HepG2 (cell line): ENCODE measurements around the gene MTA2. TPM values are rescaled to one million over a fixed set of nuclear protein-coding genes. Genes with fewer than 3 reads are reported as not detected.

Experiments
- AGO2 ChIP-seq: fragments of 200-400 bp; formaldehyde crosslinking; optimal IDR thresholded peaks from 2 replicates; pipeline ENCODE3; 2017; ENCODE audit warnings: mild to moderate bottlenecking, low read depth, low read length, moderate library complexity
- ARNTL ChIP-seq: sonication (generic); formaldehyde crosslinking; IDR thresholded peaks from 2 replicates; pipeline ENCODE4 v1.4.0; 2020; ENCODE audit warnings: mild to moderate bottlenecking, missing genetic modification reagents
- CCAR2 ChIP-seq: fragments of 200-400 bp; formaldehyde crosslinking; optimal IDR thresholded peaks from 2 replicates; pipeline ENCODE3; 2018; ENCODE audit warnings: low read depth, mild to moderate bottlenecking, low read length, moderate library complexity
- ERF ChIP-seq: IDR thresholded peaks from 2 replicates; pipeline ENCODE4 v1.6.1; 2018; ENCODE audit warnings: missing biosample characterization, missing genetic modification reagents
- HNF4A ChIP-seq: sonication (generic); formaldehyde crosslinking; IDR thresholded peaks from 2 replicates; pipeline ENCODE4 v1.4.0; 2020; ENCODE audit warnings: missing genetic modification reagents
- KAT2B ChIP-seq: fragments of 150-350 bp; IDR thresholded peaks from 2 replicates; pipeline ENCODE4 v1.6.1; 2014; ENCODE audit warnings: low read depth, low read length, borderline replicate concordance
- KDM3A ChIP-seq: IDR thresholded peaks from 2 replicates; pipeline ENCODE4 v1.6.1; 2018; ENCODE audit warnings: low read depth, missing compliant biosample characterization
- MEF2D ChIP-seq: sonication (generic); formaldehyde crosslinking; IDR thresholded peaks from 2 replicates; pipeline ENCODE4 v1.5.1; 2020; ENCODE audit warnings: mild to moderate bottlenecking, missing genetic modification reagents
- NFAT5 ChIP-seq: sonication (generic); formaldehyde crosslinking; IDR thresholded peaks from 2 replicates; pipeline ENCODE4 v1.4.0; 2020; ENCODE audit warnings: missing genetic modification reagents
- NFE2 ChIP-seq: sonication (generic); formaldehyde crosslinking; IDR thresholded peaks from 2 replicates; pipeline ENCODE4 v1.4.0; 2020; ENCODE audit warnings: missing genetic modification reagents
- PRMT3 ChIP-seq: sonication (generic); formaldehyde crosslinking; IDR thresholded peaks from 2 replicates; pipeline ENCODE4 v1.8.1; 2022; ENCODE audit warnings: low read depth, mild to moderate bottlenecking, moderate library complexity, missing genetic modification reagents, borderline replicate concordance
- SMARCE1 ChIP-seq: fragments of 450-650 bp; IDR thresholded peaks from 2 replicates; pipeline ENCODE4 v1.6.1; 2017; ENCODE audit warnings: borderline replicate concordance
- THAP8 ChIP-seq: sonication (generic); formaldehyde crosslinking; IDR thresholded peaks from 2 replicates; pipeline ENCODE4 v1.5.1; 2020; ENCODE audit warnings: missing genetic modification reagents, mild to moderate bottlenecking, borderline replicate concordance
- TOPORS ChIP-seq: sonication (generic); formaldehyde crosslinking; IDR thresholded peaks from 2 replicates; pipeline ENCODE4 v1.8.0; 2023; ENCODE audit warnings: mild to moderate bottlenecking, missing genetic modification reagents
- ZMYM3 ChIP-seq: sonication (generic); formaldehyde crosslinking; IDR thresholded peaks from 2 replicates; pipeline ENCODE4 v1.5.1; 2020; ENCODE audit warnings: mild to moderate bottlenecking, missing genetic modification reagents
- ZNF275 ChIP-seq: sonication (generic); formaldehyde crosslinking; IDR thresholded peaks from 2 replicates; pipeline ENCODE4 v1.8.0; 2022; ENCODE audit warnings: missing genetic modification reagents, mild to moderate bottlenecking, inconsistent platforms, borderline replicate concordance
- ZNF296 ChIP-seq: sonication (generic); formaldehyde crosslinking; conservative IDR thresholded peaks from 2 replicates; pipeline ENCODE4 v1.5.0; 2020; ENCODE audit warnings: mild to moderate bottlenecking, missing genetic modification reagents
- ZNF317 ChIP-seq: sonication (generic); formaldehyde crosslinking; IDR thresholded peaks from 2 replicates; pipeline ENCODE4 v1.5.0; 2020; ENCODE audit warnings: mild to moderate bottlenecking, missing genetic modification reagents
- ZNF383 ChIP-seq: sonication (generic); formaldehyde crosslinking; IDR thresholded peaks from 2 replicates; pipeline ENCODE4 v1.4.0; 2020; ENCODE audit warnings: missing genetic modification reagents, mild to moderate bottlenecking, borderline replicate concordance
- ZNF543 ChIP-seq: sonication (generic); formaldehyde crosslinking; IDR thresholded peaks from 2 replicates; pipeline ENCODE4 v1.4.0; 2020; ENCODE audit warnings: mild to moderate bottlenecking, missing genetic modification reagents
- ZNF562 ChIP-seq: sonication (generic); formaldehyde crosslinking; IDR thresholded peaks from 2 replicates; pipeline ENCODE4 v1.8.0; 2022; ENCODE audit warnings: missing genetic modification reagents, borderline replicate concordance
- ZNF564 ChIP-seq: sonication (generic); formaldehyde crosslinking; IDR thresholded peaks from 2 replicates; pipeline ENCODE4 v1.8.1; 2023; ENCODE audit warnings: mild to moderate bottlenecking, missing genetic modification reagents
- ZNF784 ChIP-seq: sonication (generic); formaldehyde crosslinking; IDR thresholded peaks from 2 replicates; pipeline ENCODE4 v1.5.1; 2020; ENCODE audit warnings: missing genetic modification reagents, mild to moderate bottlenecking, borderline replicate concordance
- polyA plus RNA-seq, 8 experiments: library from polyadenylated mRNA; depleted of rRNA in 3 of 8; stranded (reverse) in 7 of 8; unstranded in 1 of 8; fragments of >200 nt; fragmentation: Illumina TruSeq in 4 of 8; extraction: Trizol in 4 of 8; gene quantifications; 2 replicates each; pipeline versions ENCODE4 v1.2.1 to v1.2.3, GENCODE V29; 2011 to 2016; ENCODE audit warnings: low read depth in 4 of 8, missing spikeins in 1 of 8, mixed read lengths in 1 of 8; ENCODE audit not compliant: insufficient read depth in 1 of 8
- total RNA-seq, 5 experiments: library from RNA; depleted of rRNA; stranded (reverse); fragments of >200 nt; fragmentation: Illumina TruSeq; extraction: Trizol; gene quantifications; 2 replicates each; pipeline ENCODE4 v1.2.3, GENCODE V29; 2016; ENCODE audit warnings: low read depth in 1 of 5

Gene MTA2
- total and polyA plus RNA-seq, 2 of the 13 experiments (the other 11 are each of a cell fraction or from before 2014, with no cell fraction given), result 14.0 to 70.0 TPM

- TF ChIP-seq ZNF296 (CRISPR knock-in tag) (no peak), ZNF275 (CRISPR knock-in tag) (peak; percentile 60; the same call in 1 of the 2 replicates), ZNF564 (no peak), AGO2 (peak; percentile 70), MEF2D (CRISPR knock-in tag) (no peak), HNF4A (no peak), CCAR2 (no peak), ZNF784 (CRISPR knock-in tag) (0 out of 2 replicates have a peak, but pooled peaks have one; percentile 45), THAP8 (CRISPR knock-in tag) (no peak), NFAT5 (no peak), SMARCE1 (no peak), ZNF562 (CRISPR knock-in tag) (no peak), PRMT3 (CRISPR knock-in tag) (no peak), TOPORS (CRISPR knock-in tag) (0 out of 2 replicates have a peak, but pooled peaks have one; percentile 49), KDM3A (CRISPR knock-in tag) (no peak), ZNF383 (no peak), ZNF317 (CRISPR knock-in tag) (no peak), ERF (CRISPR knock-in tag) (peak; percentile 50; the same call in 1 of the 2 replicates), KAT2B (no peak), ZMYM3 (CRISPR knock-in tag) (no peak), ARNTL (CRISPR knock-in tag) (0 out of 2 replicates have a peak, but pooled peaks have one; percentile 5), ZNF543 (no peak; the same call in 1 of the 2 replicates), NFE2 (CRISPR knock-in tag) (no peak)
Observed at GRCh38 chr11:62546244-62546928, 55.3 kb downstream of the MTA2 start, which contains the start of gene AHNAK (continued).
